ENCODE results near the gene MCHR2.

DNA sequence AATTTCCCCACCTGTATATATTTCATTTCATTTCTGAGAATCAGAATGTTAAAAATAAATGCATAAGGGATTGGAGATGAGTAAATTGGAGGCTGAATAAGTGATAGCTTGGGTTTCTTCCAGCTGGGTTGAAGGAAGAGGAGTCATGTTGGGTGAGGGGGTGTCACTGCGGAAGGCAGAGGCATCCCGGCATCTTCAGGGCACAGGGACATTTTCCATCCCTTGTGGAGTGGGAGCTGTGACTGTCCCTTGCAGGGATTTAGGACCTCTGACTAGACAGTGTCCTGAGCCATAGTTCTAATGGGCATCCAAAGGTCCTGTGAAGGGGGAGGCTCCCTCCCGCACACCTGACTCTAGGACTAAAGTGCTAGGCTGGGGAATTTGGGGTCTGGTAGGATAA, 2.1 kb downstream of the MCHR2 start:
- TF ChIP-seq POLR2A (IDR thresholded peaks at IDR 0.05; ENCODE audit: borderline replicate concordance, extremely low read depth, insufficient read depth, insufficient read length): no peak
- TF ChIP-seq CTCF (IDR thresholded peaks at IDR 0.05 in 2 of 3, conservative IDR thresholded peaks at IDR 0.05 in 1 of 3; ENCODE audit: borderline replicate concordance in 1 of 3, insufficient read depth in 1 of 3, low read depth in 2 of 3, low read length in 2 of 3): no peak
- no peak for TF ChIP-seq JUND (IDR thresholded peaks at IDR 0.05)
- TF ChIP-seq POLR2AphosphoS5 (IDR thresholded peaks at IDR 0.05; ENCODE audit: low read depth, low read length): no peak
- no peak for TF ChIP-seq EZH2 (IDR thresholded peaks at IDR 0.05)
- TF ChIP-seq, protein P1, sequence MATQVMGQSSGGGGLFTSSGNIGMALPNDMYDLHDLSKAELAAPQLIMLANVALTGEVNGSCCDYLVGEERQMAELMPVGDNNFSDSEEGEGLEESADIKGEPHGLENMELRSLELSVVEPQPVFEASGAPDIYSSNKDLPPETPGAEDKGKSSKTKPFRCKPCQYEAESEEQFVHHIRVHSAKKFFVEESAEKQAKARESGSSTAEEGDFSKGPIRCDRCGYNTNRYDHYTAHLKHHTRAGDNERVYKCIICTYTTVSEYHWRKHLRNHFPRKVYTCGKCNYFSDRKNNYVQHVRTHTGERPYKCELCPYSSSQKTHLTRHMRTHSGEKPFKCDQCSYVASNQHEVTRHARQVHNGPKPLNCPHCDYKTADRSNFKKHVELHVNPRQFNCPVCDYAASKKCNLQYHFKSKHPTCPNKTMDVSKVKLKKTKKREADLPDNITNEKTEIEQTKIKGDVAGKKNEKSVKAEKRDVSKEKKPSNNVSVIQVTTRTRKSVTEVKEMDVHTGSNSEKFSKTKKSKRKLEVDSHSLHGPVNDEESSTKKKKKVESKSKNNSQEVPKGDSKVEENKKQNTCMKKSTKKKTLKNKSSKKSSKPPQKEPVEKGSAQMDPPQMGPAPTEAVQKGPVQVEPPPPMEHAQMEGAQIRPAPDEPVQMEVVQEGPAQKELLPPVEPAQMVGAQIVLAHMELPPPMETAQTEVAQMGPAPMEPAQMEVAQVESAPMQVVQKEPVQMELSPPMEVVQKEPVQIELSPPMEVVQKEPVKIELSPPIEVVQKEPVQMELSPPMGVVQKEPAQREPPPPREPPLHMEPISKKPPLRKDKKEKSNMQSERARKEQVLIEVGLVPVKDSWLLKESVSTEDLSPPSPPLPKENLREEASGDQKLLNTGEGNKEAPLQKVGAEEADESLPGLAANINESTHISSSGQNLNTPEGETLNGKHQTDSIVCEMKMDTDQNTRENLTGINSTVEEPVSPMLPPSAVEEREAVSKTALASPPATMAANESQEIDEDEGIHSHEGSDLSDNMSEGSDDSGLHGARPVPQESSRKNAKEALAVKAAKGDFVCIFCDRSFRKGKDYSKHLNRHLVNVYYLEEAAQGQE (IDR thresholded peaks at IDR 0.05; ENCODE audit: low read depth): no peak
- no peak for TF ChIP-seq SP1 (IDR thresholded peaks at IDR 0.05; ENCODE audit: low read depth)
